Measurements from ENCODE around the gene CD300H.

GRCh38 chr17:74603037-74603635 is 35.8 kb upstream of the CD300H start:
- no peak for TF ChIP-seq POLR2A (IDR thresholded peaks at IDR 0.05)
- TF ChIP-seq, protein P1, sequence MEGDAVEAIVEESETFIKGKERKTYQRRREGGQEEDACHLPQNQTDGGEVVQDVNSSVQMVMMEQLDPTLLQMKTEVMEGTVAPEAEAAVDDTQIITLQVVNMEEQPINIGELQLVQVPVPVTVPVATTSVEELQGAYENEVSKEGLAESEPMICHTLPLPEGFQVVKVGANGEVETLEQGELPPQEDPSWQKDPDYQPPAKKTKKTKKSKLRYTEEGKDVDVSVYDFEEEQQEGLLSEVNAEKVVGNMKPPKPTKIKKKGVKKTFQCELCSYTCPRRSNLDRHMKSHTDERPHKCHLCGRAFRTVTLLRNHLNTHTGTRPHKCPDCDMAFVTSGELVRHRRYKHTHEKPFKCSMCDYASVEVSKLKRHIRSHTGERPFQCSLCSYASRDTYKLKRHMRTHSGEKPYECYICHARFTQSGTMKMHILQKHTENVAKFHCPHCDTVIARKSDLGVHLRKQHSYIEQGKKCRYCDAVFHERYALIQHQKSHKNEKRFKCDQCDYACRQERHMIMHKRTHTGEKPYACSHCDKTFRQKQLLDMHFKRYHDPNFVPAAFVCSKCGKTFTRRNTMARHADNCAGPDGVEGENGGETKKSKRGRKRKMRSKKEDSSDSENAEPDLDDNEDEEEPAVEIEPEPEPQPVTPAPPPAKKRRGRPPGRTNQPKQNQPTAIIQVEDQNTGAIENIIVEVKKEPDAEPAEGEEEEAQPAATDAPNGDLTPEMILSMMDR (IDR thresholded peaks at IDR 0.05), result no peak
